K562 (cell line): ENCODE data around the gene HEXIM1. TPM values are rescaled to one million over a fixed set of nuclear protein-coding genes. Genes with fewer than 3 reads are reported as not detected.
A peak's percentile ranks its signal among the peaks of the same experiment; 100 is the strongest.

Source experiments
- DPF2 ChIP-seq: fragments of 450-650 bp; IDR thresholded peaks from 2 replicates; pipeline ENCODE4 v1.6.1; 2016
- EWSR1 ChIP-seq: fragments of 450-650 bp; IDR thresholded peaks from 2 replicates; pipeline ENCODE4 v1.6.1; 2018; ENCODE audit warnings: borderline replicate concordance, mild to moderate bottlenecking, low read depth, moderate library complexity; ENCODE audit not compliant: partially characterized antibody
- GATAD2B ChIP-seq: fragments of 450-650 bp; IDR thresholded peaks from 2 replicates; pipeline ENCODE4 v1.6.1; 2017; ENCODE audit warnings: mild to moderate bottlenecking, borderline replicate concordance
- HMG20B ChIP-seq: fragments of 250-450 bp; sonication (Bioruptor Pico); IDR thresholded peaks from 2 replicates; pipeline ENCODE4 v1.5.0; 2021; ENCODE audit warnings: mild to moderate bottlenecking
- HNRNPL ChIP-seq: fragments of 200-400 bp; formaldehyde crosslinking; IDR thresholded peaks from 2 replicates; pipeline ENCODE4 v1.6.1; 2017; ENCODE audit warnings: low read depth, mild to moderate bottlenecking, low read length
- HNRNPLL ChIP-seq: fragments of 200-400 bp; formaldehyde crosslinking; IDR thresholded peaks from 2 replicates; pipeline ENCODE4 v1.6.1; 2017; ENCODE audit warnings: low read length, low read depth, mild to moderate bottlenecking; ENCODE audit not compliant: poor library complexity, severe bottlenecking
- NCOA1 ChIP-seq: fragments of 450-650 bp; IDR thresholded peaks from 2 replicates; pipeline ENCODE4 v1.6.1; 2016; ENCODE audit warnings: low read depth
- POLR2AphosphoS2 ChIP-seq: IDR thresholded peaks from 2 replicates; pipeline ENCODE4 v1.6.1; 2012; ENCODE audit warnings: low read length, improper control_type of control experiment
- POLR2G ChIP-seq: fragments of 200-400 bp; formaldehyde crosslinking; IDR thresholded peaks from 2 replicates; pipeline ENCODE4 v1.6.1; 2017; ENCODE audit warnings: low read depth, mild to moderate bottlenecking, antibody characterized with exemption, low read length, moderate library complexity
- SUPT5H ChIP-seq: fragments of 450-650 bp; IDR thresholded peaks from 2 replicates; pipeline ENCODE4 v1.6.1; 2016
- TCFL5 ChIP-seq: fragments of 250-450 bp; sonication (Bioruptor Pico); conservative IDR thresholded peaks from 2 replicates; pipeline ENCODE4 v1.6.1; 2021; ENCODE audit warnings: mild to moderate bottlenecking, moderate library complexity, matching md5 sums
- YBX1 ChIP-seq: fragments of 450-650 bp; IDR thresholded peaks from 2 replicates; pipeline ENCODE4 v1.7.1; 2016; ENCODE audit warnings: mild to moderate bottlenecking
- ZNF165 ChIP-seq: fragments of 250-450 bp; sonication (Bioruptor Pico); IDR thresholded peaks from 2 replicates; pipeline ENCODE4 v1.4.0; 2020; ENCODE audit warnings: borderline replicate concordance
- ZNF431 ChIP-seq: sonication (generic); formaldehyde crosslinking; IDR thresholded peaks from 2 replicates; pipeline ENCODE4 v1.8.0; 2022; ENCODE audit warnings: mild to moderate bottlenecking, missing genetic modification reagents
- ZNF592 ChIP-seq: fragments of 450-650 bp; IDR thresholded peaks from 2 replicates; pipeline ENCODE4 v1.6.1; 2017; ENCODE audit warnings: antibody characterized with exemption, mild to moderate bottlenecking
- polyA plus RNA-seq, 8 experiments: library from polyadenylated mRNA; depleted of rRNA in 4 of 8; stranded (reverse) in 5 of 8; unstranded in 3 of 8; fragments of >200 nt; fragmentation: Nextera tagmentation in 2 of 8; fragmentation: Illumina TruSeq in 1 of 8; extraction: Ambion mirVana in 2 of 8; extraction: Trizol in 1 of 8; gene quantifications; 2 replicates each; pipeline versions ENCODE4 v1.2.1 to v1.2.3, GENCODE V29; 2011 to 2014; ENCODE audit warnings: inconsistent platforms in 1 of 8, missing spikeins in 1 of 8
- total RNA-seq, 7 experiments: library from RNA; depleted of rRNA in 6 of 7; stranded (reverse); fragments of >200 nt in 6 of 7; fragmentation: Illumina TruSeq in 2 of 7; extraction: Trizol in 2 of 7; gene quantifications; 2 replicates each; pipeline versions ENCODE4 v1.2.1 to v1.2.3, GENCODE V29; 2011 to 2021; ENCODE audit warnings: low replicate concordance in 1 of 7
- TF ChIP-seq, protein P1 (sequence below): sonication (generic); formaldehyde crosslinking; IDR thresholded peaks from 2 replicates; pipeline ENCODE4 v1.8.1; 2022; ENCODE audit warnings: missing genetic modification reagents
- TF ChIP-seq, protein P2 (sequence below): IDR thresholded peaks from 2 replicates; pipeline ENCODE4 v1.6.1; 2011; ENCODE audit warnings: borderline replicate concordance, low read depth, mild to moderate bottlenecking, moderate library complexity, low read length; ENCODE audit not compliant: insufficient read depth, poor library complexity, severe bottlenecking
- TF ChIP-seq, protein P3 (sequence below): fragments of 250-450 bp; sonication (Bioruptor Pico); IDR thresholded peaks from 2 replicates; pipeline ENCODE4 v1.5.0; 2021; ENCODE audit warnings: mild to moderate bottlenecking, borderline replicate concordance
- TF ChIP-seq, protein P4 (sequence below): fragments of 450-650 bp; formaldehyde crosslinking; IDR thresholded peaks from 2 replicates; pipeline ENCODE4 v1.4.0; 2020; ENCODE audit warnings: mild to moderate bottlenecking, moderate library complexity

Gene HEXIM1
- total and polyA plus RNA-seq, 9 of the 15 experiments (the other 6 are each of a cell fraction or from before 2014, with no cell fraction given): 1.4 to 28.3 (median 9.1) TPM

GRCh38 chr17:45132320-45132571 lies 16.0 kb upstream of the HEXIM1 start, which contains the start of gene PLCD3 (continued):
- TF ChIP-seq ZNF592: 0 out of 2 replicates have a peak, but pooled peaks have one; percentile 5
- TF ChIP-seq HNRNPLL: peak; percentile 24
- TF ChIP-seq GATAD2B: peak; percentile 59; the same call in 1 of the 2 replicates
- no peak for TF ChIP-seq POLR2AphosphoS2
- TF ChIP-seq TCFL5: no peak
- TF ChIP-seq YBX1: no peak
- no peak for TF ChIP-seq DPF2
- TF ChIP-seq, protein P1, sequence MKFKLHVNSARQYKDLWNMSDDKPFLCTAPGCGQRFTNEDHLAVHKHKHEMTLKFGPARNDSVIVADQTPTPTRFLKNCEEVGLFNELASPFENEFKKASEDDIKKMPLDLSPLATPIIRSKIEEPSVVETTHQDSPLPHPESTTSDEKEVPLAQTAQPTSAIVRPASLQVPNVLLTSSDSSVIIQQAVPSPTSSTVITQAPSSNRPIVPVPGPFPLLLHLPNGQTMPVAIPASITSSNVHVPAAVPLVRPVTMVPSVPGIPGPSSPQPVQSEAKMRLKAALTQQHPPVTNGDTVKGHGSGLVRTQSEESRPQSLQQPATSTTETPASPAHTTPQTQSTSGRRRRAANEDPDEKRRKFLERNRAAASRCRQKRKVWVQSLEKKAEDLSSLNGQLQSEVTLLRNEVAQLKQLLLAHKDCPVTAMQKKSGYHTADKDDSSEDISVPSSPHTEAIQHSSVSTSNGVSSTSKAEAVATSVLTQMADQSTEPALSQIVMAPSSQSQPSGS: no peak
- TF ChIP-seq, protein P2, sequence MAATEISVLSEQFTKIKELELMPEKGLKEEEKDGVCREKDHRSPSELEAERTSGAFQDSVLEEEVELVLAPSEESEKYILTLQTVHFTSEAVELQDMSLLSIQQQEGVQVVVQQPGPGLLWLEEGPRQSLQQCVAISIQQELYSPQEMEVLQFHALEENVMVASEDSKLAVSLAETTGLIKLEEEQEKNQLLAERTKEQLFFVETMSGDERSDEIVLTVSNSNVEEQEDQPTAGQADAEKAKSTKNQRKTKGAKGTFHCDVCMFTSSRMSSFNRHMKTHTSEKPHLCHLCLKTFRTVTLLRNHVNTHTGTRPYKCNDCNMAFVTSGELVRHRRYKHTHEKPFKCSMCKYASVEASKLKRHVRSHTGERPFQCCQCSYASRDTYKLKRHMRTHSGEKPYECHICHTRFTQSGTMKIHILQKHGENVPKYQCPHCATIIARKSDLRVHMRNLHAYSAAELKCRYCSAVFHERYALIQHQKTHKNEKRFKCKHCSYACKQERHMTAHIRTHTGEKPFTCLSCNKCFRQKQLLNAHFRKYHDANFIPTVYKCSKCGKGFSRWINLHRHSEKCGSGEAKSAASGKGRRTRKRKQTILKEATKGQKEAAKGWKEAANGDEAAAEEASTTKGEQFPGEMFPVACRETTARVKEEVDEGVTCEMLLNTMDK: peak; percentile 1
- no peak for TF ChIP-seq HNRNPL
- TF ChIP-seq, protein P3, sequence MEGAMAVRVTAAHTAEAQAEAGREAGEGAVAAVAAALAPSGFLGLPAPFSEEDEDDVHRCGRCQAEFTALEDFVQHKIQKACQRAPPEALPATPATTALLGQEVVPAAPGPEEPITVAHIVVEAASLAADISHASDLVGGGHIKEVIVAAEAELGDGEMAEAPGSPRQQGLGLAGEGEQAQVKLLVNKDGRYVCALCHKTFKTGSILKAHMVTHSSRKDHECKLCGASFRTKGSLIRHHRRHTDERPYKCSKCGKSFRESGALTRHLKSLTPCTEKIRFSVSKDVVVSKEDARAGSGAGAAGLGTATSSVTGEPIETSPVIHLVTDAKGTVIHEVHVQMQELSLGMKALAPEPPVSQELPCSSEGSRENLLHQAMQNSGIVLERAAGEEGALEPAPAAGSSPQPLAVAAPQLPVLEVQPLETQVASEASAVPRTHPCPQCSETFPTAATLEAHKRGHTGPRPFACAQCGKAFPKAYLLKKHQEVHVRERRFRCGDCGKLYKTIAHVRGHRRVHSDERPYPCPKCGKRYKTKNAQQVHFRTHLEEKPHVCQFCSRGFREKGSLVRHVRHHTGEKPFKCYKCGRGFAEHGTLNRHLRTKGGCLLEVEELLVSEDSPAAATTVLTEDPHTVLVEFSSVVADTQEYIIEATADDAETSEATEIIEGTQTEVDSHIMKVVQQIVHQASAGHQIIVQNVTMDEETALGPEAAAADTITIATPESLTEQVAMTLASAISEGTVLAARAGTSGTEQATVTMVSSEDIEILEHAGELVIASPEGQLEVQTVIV: no peak
- TF ChIP-seq SUPT5H: no peak
- TF ChIP-seq HMG20B (CRISPR knock-in tag): no peak
- no peak for TF ChIP-seq ZNF431
- TF ChIP-seq, protein P4, sequence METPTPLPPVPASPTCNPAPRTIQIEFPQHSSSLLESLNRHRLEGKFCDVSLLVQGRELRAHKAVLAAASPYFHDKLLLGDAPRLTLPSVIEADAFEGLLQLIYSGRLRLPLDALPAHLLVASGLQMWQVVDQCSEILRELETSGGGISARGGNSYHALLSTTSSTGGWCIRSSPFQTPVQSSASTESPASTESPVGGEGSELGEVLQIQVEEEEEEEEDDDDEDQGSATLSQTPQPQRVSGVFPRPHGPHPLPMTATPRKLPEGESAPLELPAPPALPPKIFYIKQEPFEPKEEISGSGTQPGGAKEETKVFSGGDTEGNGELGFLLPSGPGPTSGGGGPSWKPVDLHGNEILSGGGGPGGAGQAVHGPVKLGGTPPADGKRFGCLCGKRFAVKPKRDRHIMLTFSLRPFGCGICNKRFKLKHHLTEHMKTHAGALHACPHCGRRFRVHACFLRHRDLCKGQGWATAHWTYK (CRISPR knock-in tag): no peak
- no peak for TF ChIP-seq NCOA1
- no peak for TF ChIP-seq EWSR1
- peak; percentile 75 for TF ChIP-seq POLR2G
- no peak for TF ChIP-seq ZNF165
